Fibroblast of skin of right quadriceps (primary cell): Measurements from ENCODE around the gene LRIG3.
A peak's percentile ranks its signal among the peaks of the same experiment; 100 is the strongest.
"Not testable (repeated sequence)": the region's sequence is repeated elsewhere in the genome, so short reads cannot be mapped to it uniquely, and the experiment has no call there.

Experiments
- DNase-seq: peaks from one replicate; pipeline ENCODE4 v3.0.0-alpha.2; 2013

LRIG3 gene

DNA sequence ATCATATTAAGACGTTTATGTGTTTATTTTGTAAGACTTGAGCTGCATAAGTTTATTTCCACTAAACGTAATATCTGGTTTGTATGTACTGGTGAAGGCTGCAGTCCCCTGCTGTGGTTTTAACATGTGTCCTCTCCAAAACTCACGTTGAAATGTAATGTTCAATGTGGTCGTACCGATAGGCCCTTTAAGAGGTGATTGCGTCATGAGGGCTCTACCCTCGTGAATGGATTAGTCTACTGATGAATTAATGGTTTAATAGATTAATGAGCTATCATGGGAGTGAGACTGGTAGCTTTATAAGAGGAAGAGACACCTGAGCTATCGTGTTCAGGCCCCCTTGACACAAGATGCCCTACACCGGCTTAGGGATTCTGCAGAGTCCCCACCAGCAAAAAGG, 14.9 kb downstream of the LRIG3 start:
- no peak for DNase-seq

- not testable (repeated sequence) for DNase-seq
These were observed 17.6 kb downstream of the LRIG3 start for GRCh38 chr12:58902726-58903125.

DNA sequence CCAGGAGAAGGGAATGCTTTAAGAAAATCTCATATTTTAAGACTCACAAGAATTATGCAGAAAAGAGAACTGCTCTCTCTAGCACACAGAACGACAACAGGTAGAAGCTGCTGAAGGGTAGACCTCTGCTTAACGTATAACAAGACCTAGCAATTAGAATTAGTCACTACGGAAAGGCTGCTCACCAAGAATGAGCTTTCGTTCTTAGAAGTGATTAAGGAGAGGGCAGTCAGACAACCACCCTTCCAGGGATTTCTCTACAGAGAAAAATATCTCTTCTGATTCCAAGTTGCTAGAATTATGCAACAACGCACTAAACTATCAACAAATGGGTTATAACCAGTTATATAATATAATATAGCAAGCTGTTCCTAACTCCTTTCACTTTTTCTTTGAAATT, 18.6 kb downstream of the LRIG3 start:
- DNase-seq: no peak

GRCh38 chr12:58897969-58898368, 22.3 kb downstream of the LRIG3 start:
- no peak for DNase-seq

- no peak for DNase-seq
These were observed 24.0 kb downstream of the LRIG3 start for GRCh38 chr12:58896278-58896677.

DNA sequence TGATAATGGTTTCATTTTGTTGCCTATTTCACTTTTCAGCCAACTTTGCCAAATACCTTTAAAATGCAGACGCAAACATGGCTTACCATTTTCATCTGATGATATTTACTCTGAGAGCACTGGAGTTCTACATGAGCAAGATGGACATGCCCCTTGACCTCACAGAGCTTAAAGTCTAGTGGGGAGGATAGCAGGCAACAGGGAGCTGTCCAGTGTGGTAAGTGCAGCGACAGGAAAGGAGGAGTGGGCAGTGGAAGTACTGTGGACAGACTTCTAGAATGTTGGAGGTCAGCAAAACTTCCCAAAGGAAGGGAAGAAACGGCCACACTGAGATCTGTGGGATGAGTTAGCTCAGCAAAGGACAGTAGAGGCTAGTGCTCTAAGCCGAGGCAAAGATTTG, 25.3 kb downstream of the LRIG3 start:
- DNase-seq: no peak

GRCh38 chr12:58894040-58894439, 26.3 kb downstream of the LRIG3 start:
- no peak for DNase-seq

GRCh38 chr12:58893495-58893894, 26.8 kb downstream of the LRIG3 start:
- DNase-seq: no peak

- DNase-seq: no peak
These were observed 30.7 kb downstream of the LRIG3 start for GRCh38 chr12:58889557-58889956.

DNA sequence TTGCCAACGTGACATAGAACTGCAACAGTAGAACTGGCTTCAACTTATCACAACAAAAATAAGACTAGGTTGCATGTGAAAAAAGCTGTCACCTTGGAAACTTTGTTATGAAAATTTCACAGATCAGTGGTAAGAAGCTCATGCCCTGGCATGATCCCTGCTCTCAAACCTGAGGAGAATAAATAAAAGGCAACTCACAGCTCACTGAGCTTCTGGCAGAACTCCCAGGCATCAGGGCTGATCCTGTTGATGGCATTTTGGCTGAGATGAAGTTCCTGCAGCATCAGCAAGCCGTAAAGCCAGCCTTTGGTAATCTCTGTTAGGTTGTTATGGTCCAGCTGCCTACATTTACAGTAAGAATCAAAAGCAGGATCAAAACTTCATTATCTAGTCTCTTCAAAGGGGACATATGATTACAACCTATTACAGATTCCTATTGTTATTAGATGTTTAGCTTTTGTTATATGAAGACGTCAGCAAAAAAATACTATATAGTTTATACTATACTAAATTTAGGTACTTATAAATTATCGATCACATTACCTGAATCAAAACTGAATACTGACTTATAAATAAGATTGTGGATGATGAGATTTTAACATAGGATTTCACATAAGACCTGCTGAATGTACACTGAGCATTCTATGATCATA, 32.0 kb downstream of the LRIG3 start:
- DNase-seq: peak; percentile 55

DNA sequence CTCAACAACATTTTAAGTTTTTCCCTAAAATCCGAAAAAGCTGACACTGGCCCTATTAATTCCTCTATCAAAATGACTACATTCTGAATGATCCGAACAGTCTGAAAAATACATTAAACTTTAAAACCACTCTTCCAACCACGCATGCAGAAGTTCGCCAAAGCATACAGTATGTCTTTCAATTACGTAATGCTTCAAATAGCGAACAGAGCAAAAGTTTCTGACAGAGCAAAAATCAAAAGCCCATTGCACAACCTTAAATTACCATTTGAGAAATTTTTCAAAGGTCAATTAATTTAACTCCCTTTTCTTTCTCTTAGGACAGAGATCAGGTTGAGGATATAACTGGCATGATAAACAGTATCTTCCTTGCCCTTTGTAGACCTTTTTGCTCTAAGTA, 33.2 kb downstream of the LRIG3 start:
- no peak for DNase-seq

DNA sequence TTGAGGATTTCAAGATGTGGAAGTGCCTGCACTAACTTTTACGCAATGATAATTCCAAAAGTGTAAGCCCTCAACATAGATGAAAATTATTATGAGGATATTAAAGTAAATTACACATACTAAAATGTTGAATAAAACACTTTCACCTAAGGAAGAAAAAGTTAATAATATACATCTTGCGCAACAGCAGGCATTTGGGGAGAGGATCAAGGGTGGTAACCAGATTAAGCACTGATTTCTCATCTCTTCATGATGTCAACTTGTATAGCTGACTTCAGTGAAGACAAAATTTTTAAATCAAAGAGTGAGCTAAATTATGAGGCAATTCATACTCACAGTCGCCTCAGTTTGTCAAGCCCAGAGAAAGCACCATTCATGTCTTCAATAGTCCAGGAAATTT, 33.8 kb downstream of the LRIG3 start:
- DNase-seq: no peak

DNA sequence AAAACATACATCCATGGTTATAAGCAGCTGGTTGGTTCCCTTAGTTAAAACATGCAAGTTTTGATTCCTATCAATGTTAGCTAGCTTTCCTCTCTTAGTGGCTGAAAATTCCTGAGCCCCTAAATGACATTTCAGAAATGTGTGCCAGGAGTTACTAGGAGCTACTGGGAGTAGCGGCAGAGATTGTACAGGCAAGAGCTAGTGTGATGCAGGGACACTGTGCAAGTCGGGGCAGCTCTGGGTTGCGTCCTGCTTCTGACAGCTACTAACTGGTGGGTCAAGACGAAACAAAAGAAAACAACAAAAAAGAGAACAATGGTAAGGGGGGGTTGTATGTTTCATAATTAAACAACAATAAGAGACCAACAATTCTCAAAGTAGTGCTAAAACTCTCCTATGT, 35.4 kb downstream of the LRIG3 start:
- no peak for DNase-seq

- no peak for DNase-seq
These were observed 36.5 kb downstream of the LRIG3 start for GRCh38 chr12:58883576-58884334.

GRCh38 chr12:58882826-58883225, 37.5 kb downstream of the LRIG3 start:
- no peak for DNase-seq

DNA sequence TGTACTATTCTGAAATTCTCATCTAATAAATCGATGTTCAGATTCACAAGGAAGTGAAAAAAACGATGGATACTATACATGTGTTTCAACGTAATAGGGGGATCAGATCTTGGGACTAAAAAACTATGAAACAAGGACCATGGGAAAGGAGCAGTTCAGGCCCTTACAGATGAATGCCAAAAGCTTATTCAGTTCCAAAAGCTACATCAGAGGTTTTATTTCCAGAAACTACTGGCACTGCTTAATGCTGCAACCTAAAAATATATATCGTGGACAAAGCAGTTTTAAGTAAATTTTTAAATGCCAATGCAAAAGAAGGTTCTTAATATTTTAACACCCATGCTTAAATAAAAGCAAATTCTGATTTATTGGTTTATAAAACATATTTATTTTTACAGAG, 38.5 kb downstream of the LRIG3 start:
- no peak for DNase-seq

GRCh38 chr12:58880639-58881038, 39.7 kb downstream of the LRIG3 start:
- no peak for DNase-seq

GRCh38 chr12:58877243-58877743, 43.0 kb downstream of the LRIG3 start:
- DNase-seq: peak; percentile 98

DNA sequence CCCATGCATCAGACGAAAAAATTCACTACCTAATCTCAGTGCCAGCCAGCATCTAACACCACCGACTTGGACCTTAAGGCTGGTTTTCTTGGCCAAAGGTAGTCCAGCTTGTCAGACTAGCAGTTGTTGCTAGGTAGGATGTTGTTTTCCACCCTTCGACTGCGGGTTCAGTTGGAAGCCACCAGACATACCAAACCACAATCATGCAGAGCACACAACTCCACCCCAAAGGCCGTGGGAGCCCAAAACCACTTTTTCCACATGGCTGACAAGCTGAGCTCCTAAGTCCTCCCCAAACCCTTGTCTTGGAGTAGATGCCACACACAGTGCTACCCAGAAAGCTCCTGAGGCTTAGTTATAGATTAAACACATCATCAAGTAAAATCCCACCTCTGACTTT, 46.8 kb downstream of the LRIG3 start:
- DNase-seq: peak; percentile 15

- DNase-seq: peak; percentile 46
These were observed 48.7 kb downstream of the LRIG3 start for GRCh38 chr12:58871556-58871955.

DNA sequence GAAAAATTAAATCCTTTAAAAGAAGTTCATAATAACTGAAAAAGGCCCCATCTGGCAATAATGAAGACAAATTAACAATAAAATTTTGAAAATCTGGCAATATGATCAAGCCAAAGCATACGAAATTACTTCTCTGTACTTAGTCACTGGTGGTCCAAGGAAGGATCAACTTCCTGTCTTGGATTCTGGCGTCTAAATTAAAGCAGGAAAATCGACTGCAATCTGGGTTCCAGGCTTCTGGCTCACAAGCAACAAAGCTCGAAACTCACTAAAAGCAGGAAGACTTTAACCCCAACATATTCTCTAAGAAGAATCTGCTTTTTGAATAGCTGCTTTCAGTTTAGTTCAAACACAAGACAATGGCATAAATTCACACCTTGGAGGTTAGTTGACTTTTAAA, 49.7 kb downstream of the LRIG3 start:
- peak; percentile 34 for DNase-seq

DNA sequence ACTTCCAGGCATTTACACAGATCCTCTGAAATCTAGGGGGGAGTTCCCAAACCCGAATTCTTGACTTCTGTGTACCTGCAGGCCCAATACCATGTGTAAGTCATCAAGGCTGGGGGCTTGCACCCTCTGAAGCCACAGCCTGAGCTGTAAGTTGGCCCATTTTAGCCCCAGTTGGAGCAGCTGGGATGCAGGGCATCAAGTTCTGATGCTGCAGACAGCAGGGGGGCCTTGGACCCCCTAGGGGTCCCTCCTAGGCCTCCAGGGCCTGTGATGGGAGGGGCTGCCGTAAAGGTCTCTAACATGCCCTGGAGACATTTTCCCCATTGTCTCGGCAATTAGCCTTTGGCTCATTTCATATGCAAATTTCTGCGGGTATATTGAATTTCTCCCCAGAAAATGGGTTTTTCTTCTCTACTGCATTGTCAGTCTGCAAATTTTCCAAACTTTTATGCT, 59.5 kb downstream of the LRIG3 start:
- DNase-seq: no peak

- DNase-seq: no peak
These were observed 60.1 kb downstream of the LRIG3 start for GRCh38 chr12:58860056-58860787.

GRCh38 chr12:58858030-58858429, 62.3 kb downstream of the LRIG3 start:
- DNase-seq: no peak
